Neural progenitor cell (in vitro differentiated cells): ENCODE measurements around the gene PRKCA.

Experiments used
- EZH2 ChIP-seq: fragments of 200-600 bp; sonication (generic); IDR thresholded peaks from 2 replicates; pipeline ENCODE4 v1.6.1; 2017; ENCODE audit warnings: antibody characterized with exemption, mild to moderate bottlenecking, moderate library complexity
- EZH2phosphoT487 ChIP-seq: fragments of 200-600 bp; sonication (generic); IDR thresholded peaks from 2 replicates; pipeline ENCODE4 v1.6.1; 2017; ENCODE audit warnings: antibody characterized with exemption
- TF ChIP-seq, protein P1 (sequence below): fragments of 200-600 bp; sonication (generic); IDR thresholded peaks from 2 replicates; pipeline ENCODE4 v1.5.1; 2017; ENCODE audit warnings: antibody characterized with exemption, mild to moderate bottlenecking

DNA sequence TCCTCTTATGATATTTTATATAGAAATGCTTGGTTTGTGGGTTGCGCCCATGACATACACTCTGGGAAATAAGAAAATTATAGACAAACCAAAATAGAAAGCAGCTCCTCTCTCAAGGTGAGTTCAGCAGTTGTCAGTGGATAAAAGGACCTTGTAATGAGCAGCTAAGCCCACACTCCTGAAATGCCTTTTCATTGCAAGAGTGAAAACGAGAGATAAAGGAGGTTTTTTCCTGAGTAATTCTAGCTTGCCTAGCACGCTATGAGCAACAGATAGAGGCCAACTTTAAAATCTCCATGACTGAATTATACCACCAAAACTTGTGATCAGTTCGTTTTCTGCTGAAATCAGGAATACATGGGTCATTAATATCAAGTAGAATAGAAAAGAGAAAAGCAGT is 270.7 kb downstream of the PRKCA start:
- TF ChIP-seq, protein P1, sequence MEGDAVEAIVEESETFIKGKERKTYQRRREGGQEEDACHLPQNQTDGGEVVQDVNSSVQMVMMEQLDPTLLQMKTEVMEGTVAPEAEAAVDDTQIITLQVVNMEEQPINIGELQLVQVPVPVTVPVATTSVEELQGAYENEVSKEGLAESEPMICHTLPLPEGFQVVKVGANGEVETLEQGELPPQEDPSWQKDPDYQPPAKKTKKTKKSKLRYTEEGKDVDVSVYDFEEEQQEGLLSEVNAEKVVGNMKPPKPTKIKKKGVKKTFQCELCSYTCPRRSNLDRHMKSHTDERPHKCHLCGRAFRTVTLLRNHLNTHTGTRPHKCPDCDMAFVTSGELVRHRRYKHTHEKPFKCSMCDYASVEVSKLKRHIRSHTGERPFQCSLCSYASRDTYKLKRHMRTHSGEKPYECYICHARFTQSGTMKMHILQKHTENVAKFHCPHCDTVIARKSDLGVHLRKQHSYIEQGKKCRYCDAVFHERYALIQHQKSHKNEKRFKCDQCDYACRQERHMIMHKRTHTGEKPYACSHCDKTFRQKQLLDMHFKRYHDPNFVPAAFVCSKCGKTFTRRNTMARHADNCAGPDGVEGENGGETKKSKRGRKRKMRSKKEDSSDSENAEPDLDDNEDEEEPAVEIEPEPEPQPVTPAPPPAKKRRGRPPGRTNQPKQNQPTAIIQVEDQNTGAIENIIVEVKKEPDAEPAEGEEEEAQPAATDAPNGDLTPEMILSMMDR, result no peak
- TF ChIP-seq EZH2, result no peak
- TF ChIP-seq EZH2phosphoT487, result no peak
